Parathyroid adenoma (tissue), 2 donors: ENCODE results near the gene PLCH1.
A peak's percentile ranks its signal among the peaks of the same experiment; 100 is the strongest.

Experiments used
- H2AFZ ChIP-seq: fragments of 300-600 bp; sonication (generic); one replicate; pipeline ENCODE4 v1.7.0; 2017; ENCODE audit warnings: antibody characterized with exemption, mild to moderate bottlenecking
- H3K27ac ChIP-seq: fragments of 300-600 bp; sonication (generic); one replicate; pipeline ENCODE4 v1.7.0; 2017
- H3K27me3 ChIP-seq: fragments of 300-600 bp; sonication (generic); one replicate; pipeline ENCODE4 v1.7.0; 2017; ENCODE audit warnings: low read length; ENCODE audit not compliant: control insufficient read depth, insufficient read depth
- H3K36me3 ChIP-seq: fragments of 300-600 bp; sonication (generic); one replicate; pipeline ENCODE4 v1.7.0; 2017; ENCODE audit warnings: low read length; ENCODE audit not compliant: control insufficient read depth, insufficient read depth
- H3K4me1 ChIP-seq: fragments of 300-600 bp; sonication (generic); one replicate; pipeline ENCODE4 v1.7.0; 2017; ENCODE audit warnings: control low read depth
- H3K4me2 ChIP-seq: fragments of 300-600 bp; sonication (generic); one replicate; pipeline ENCODE4 v1.7.0; 2017; ENCODE audit warnings: low read length
- H3K4me3 ChIP-seq: fragments of 300-600 bp; sonication (generic); one replicate; pipeline ENCODE4 v1.7.0; 2017; ENCODE audit warnings: low read depth, low read length
- H3K79me2 ChIP-seq: fragments of 300-600 bp; sonication (generic); one replicate; pipeline ENCODE4 v1.7.0; 2017; ENCODE audit warnings: control low read depth
- H3K9ac ChIP-seq: fragments of 300-600 bp; sonication (generic); one replicate; pipeline ENCODE4 v1.7.0; 2017; ENCODE audit warnings: mild to moderate bottlenecking
- H3K9me3 ChIP-seq: fragments of 300-600 bp; sonication (generic); one replicate; pipeline ENCODE4 v1.7.0; 2017; ENCODE audit warnings: low read length; ENCODE audit not compliant: control insufficient read depth
- CTCF ChIP-seq: fragments of 300-600 bp; sonication (generic); IDR thresholded peaks from one replicate; pipeline ENCODE4 v1.7.0; 2017; ENCODE audit warnings: antibody characterized with exemption, mild to moderate bottlenecking
- donor health status: primary hyperparathyroidism.

The PLCH1 gene

GRCh38 chr3:155457591-155457990 lies 287.3 kb downstream of the PLCH1 start:
- no peaks in the 10 kb centered on the region for H3K36me3 ChIP-seq
- H3K79me2 ChIP-seq = no peaks in the 10 kb centered on the region
- no peaks in the 10 kb centered on the region for H3K27me3 ChIP-seq
- no peak overlapping the region for H3K27ac ChIP-seq
- peaks cover 10% of the 10 kb centered on the region for H3K4me1 ChIP-seq
- H3K9ac ChIP-seq = no peak overlapping the region
- no peak overlapping the region for H2AFZ ChIP-seq
- TF ChIP-seq CTCF = no peak
- H3K9me3 ChIP-seq = no peaks in the 10 kb centered on the region
- H3K4me2 ChIP-seq = no peak overlapping the region
- no peak overlapping the region for H3K4me3 ChIP-seq

- no peaks in the 10 kb centered on the region for H3K79me2 ChIP-seq
- no peak overlapping the region for H3K4me2 ChIP-seq
- TF ChIP-seq CTCF = no peak
- no peak overlapping the region for H3K4me3 ChIP-seq
- no peak overlapping the region for H2AFZ ChIP-seq
- no peak overlapping the region for H3K27ac ChIP-seq
- no peaks in the 10 kb centered on the region for H3K36me3 ChIP-seq
- no peaks in the 10 kb centered on the region for H3K9me3 ChIP-seq
- H3K27me3 ChIP-seq = no peaks in the 10 kb centered on the region
- no peak overlapping the region for H3K9ac ChIP-seq
- H3K4me1 ChIP-seq = peaks cover 5% of the 10 kb centered on the region
Observed at GRCh38 chr3:155455765-155456164, 289.1 kb downstream of the PLCH1 start.

DNA sequence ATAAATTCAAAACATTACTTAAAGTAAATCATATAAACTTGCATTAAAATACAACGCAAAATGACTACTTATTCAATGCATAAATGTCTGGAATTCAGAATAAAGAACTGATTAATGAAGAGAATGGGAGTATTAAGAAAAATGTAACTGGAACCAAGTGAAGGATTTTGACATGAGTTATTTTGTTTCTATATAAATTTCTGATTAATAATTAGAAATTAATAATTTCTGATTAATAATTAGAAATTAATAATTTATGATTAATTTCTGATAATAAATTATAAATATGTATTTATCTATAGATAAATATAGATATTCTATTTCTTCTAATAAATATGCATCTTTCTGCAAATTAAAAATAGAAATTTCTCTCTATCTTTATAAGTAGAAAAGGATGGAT lies 291.4 kb downstream of the PLCH1 start:
- Histone ChIP-seq H3K36me3 (no peaks in the 10 kb centered on the region), H3K9me3 (no peaks in the 10 kb centered on the region), H2AFZ (no peak overlapping the region), H3K79me2 (no peaks in the 10 kb centered on the region), H3K27me3 (no peaks in the 10 kb centered on the region), H3K4me1 (peaks cover 15% of the 10 kb centered on the region), H3K27ac (no peak overlapping the region), H3K4me2 (no peak overlapping the region), H3K9ac (no peak overlapping the region), H3K4me3 (no peak overlapping the region)
- no peak for TF ChIP-seq CTCF

- Histone ChIP-seq H3K27ac (no peak overlapping the region), H3K9ac (no peak overlapping the region), H2AFZ (peak overlapping the region; percentile 15), H3K27me3 (no peaks in the 10 kb centered on the region), H3K4me3 (no peak overlapping the region), H3K4me1 (peaks cover 15% of the 10 kb centered on the region), H3K36me3 (no peaks in the 10 kb centered on the region), H3K4me2 (no peak overlapping the region), H3K9me3 (no peaks in the 10 kb centered on the region), H3K79me2 (no peaks in the 10 kb centered on the region)
- no peak for TF ChIP-seq CTCF
Observed at GRCh38 chr3:155449613-155450267, 295.1 kb downstream of the PLCH1 start.

DNA sequence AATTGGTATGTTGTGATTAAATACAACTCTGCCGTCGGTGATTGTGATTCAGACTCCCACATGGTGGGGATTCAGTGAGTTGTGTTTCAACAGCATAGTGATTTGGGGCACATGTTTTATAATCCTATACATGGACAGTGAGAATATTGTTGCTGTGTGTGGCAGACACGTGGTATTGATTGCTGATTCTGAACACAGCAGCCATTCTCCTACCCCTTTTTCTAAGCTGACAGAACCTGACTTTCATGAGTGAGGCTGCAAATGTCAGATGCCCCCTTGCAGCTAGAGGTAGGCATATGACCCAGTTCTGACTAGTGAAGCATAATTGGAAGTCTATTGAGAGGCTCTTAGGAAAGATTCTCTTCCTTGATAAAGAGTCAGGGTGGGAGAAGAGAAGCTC lies 296.3 kb downstream of the PLCH1 start:
- Histone ChIP-seq H3K4me2 (no peak overlapping the region), H3K36me3 (no peaks in the 10 kb centered on the region), H3K27ac (no peak overlapping the region), H3K4me1 (peaks cover 15% of the 10 kb centered on the region), H3K4me3 (no peak overlapping the region), H3K9me3 (no peaks in the 10 kb centered on the region), H2AFZ (peak overlapping the region; percentile 45), H3K27me3 (no peaks in the 10 kb centered on the region), H3K9ac (no peak overlapping the region), H3K79me2 (no peaks in the 10 kb centered on the region)
- no peak for TF ChIP-seq CTCF
